Endothelial cell of umbilical vein (primary cell): ENCODE measurements around the gene RWDD4. TPM values are rescaled to one million over a fixed set of nuclear protein-coding genes. Genes with fewer than 3 reads are reported as not detected.

Experiments
- BruUV-seq: library from RNA; stranded (reverse); fragments of 400-500 nt; replicated peaks from 2 replicates; lab custom pipeline; 2021; lab: Mats Ljungman, UMichigan
- CTCF ChIA-PET: fragments of 300-600, 350-600 bp; sonication (Branson Sonifier 250); formaldehyde crosslinking; loops from one replicate; lab custom pipeline; 2021; ENCODE audit warnings: antibody characterized with exemption, inconsistent platforms; lab: Charles Lee
- POLR2A ChIA-PET: fragments of 300-600, 350-600 bp; sonication (Branson Sonifier 250); formaldehyde crosslinking; loops from one replicate; lab custom pipeline; 2021; ENCODE audit warnings: antibody characterized with exemption, inconsistent platforms; lab: Charles Lee
- DNase-seq: peaks from one replicate; pipeline ENCODE4 v3.0.0-alpha.2; 2011; ENCODE audit warnings: low read depth, low spot score
- FAIRE-seq: peaks from 2 replicates; lab custom pipeline; 2011; peaks lifted over from hg19 to GRCh38; lab: Jason Lieb, UNC
- H2AFZ ChIP-seq: 2 replicates; pipeline ENCODE4 v1.6.0; 2012; ENCODE audit warnings: low read depth, low read length, control low read depth, inconsistent platforms
- H3K27ac ChIP-seq: 2 replicates; pipeline ENCODE4 v1.5.1; 2011; ENCODE audit warnings: low read depth, mild to moderate bottlenecking, control low read depth, low read length, moderate library complexity; ENCODE audit not compliant: insufficient read depth
- H3K27me3 ChIP-seq, 2 experiments: 2 replicates each; pipeline versions ENCODE4 v1.6.0 to v1.6.1; 2011; ENCODE audit warnings: low read length in 2 of 2, mixed read lengths in 1 of 2; ENCODE audit not compliant: control insufficient read depth in 2 of 2, insufficient read depth in 2 of 2
- H3K36me3 ChIP-seq, 2 experiments: 2 replicates in 1 of 2; 3 replicates in 1 of 2; pipeline ENCODE4 v1.5.1; 2011; ENCODE audit warnings: low read length in 2 of 2, mild to moderate bottlenecking in 1 of 2, moderate library complexity in 1 of 2; ENCODE audit not compliant: control insufficient read depth in 2 of 2, insufficient read depth in 2 of 2; ENCODE audit errors: extremely low read depth in 1 of 2
- H3K4me1 ChIP-seq: 3 replicates; pipeline ENCODE4 v1.5.1; 2011; ENCODE audit warnings: mild to moderate bottlenecking, low read length; ENCODE audit not compliant: control insufficient read depth, insufficient read depth; ENCODE audit errors: extremely low read depth
- H3K4me2 ChIP-seq: 2 replicates; pipeline ENCODE4 v1.6.1; 2011; ENCODE audit warnings: low read length, control low read depth, mixed read lengths; ENCODE audit not compliant: insufficient read depth
- H3K4me3 ChIP-seq, 3 experiments: fragments of 200-600 bp in 1 of 3; sonication (generic), shearing (Covaris generic) in 1 of 3; replicated peaks in 1 of 3; 2 replicates each; pipeline ENCODE4 v1.5.1; 2011 to 2016; ENCODE audit warnings: control low read depth in 3 of 3, low read length in 3 of 3, mild to moderate bottlenecking in 2 of 3, inconsistent platforms in 1 of 3, low read depth in 1 of 3, moderate library complexity in 1 of 3; ENCODE audit not compliant: insufficient read depth in 1 of 3
- H3K79me2 ChIP-seq: 2 replicates; pipeline ENCODE4 v1.6.0; 2012; ENCODE audit warnings: low read length, inconsistent platforms; ENCODE audit not compliant: control insufficient read depth, insufficient read depth
- H3K9ac ChIP-seq: replicated peaks from 2 replicates; pipeline ENCODE3; 2011; ENCODE audit warnings: low read length, control low read depth; ENCODE audit not compliant: insufficient read depth; ENCODE audit errors: extremely low read depth
- H3K9me1 ChIP-seq: replicated peaks from 3 replicates; pipeline ENCODE4 v1.6.0; 2011; ENCODE audit warnings: mild to moderate bottlenecking, low read length; ENCODE audit not compliant: control insufficient read depth, insufficient read depth; ENCODE audit errors: extremely low read depth
- H3K9me3 ChIP-seq: replicated peaks from 2 replicates; pipeline ENCODE4 v1.5.1; 2012; ENCODE audit warnings: low read length, inconsistent platforms; ENCODE audit not compliant: control insufficient read depth, insufficient read depth
- H4K20me1 ChIP-seq: replicated peaks from 2 replicates; pipeline ENCODE3; 2011; ENCODE audit warnings: mild to moderate bottlenecking, low read length; ENCODE audit not compliant: control insufficient read depth, insufficient read depth; ENCODE audit errors: extremely low read depth
- CTCF ChIP-seq, 2 donors: IDR thresholded peaks; 1 replicate in 1 of 2; 2 replicates in 1 of 2; pipeline ENCODE4 v1.5.1; 2011; ENCODE audit warnings: low read length in 2 of 2, mild to moderate bottlenecking in 2 of 2, moderate library complexity in 2 of 2, control low read depth in 1 of 2, inconsistent platforms in 1 of 2, low read depth in 1 of 2; ENCODE audit not compliant: insufficient read depth in 1 of 2; ENCODE audit errors: extremely low read depth in 1 of 2
- EZH2 ChIP-seq: IDR thresholded peaks from 2 replicates; pipeline ENCODE4 v1.6.1; 2012; ENCODE audit warnings: borderline replicate concordance, low read depth, mild to moderate bottlenecking, moderate library complexity, low read length, inconsistent platforms; ENCODE audit not compliant: severe bottlenecking
- FOS ChIP-seq: IDR thresholded peaks from 2 replicates; pipeline ENCODE4 v1.6.1; 2011; ENCODE audit warnings: mild to moderate bottlenecking, low read length, moderate library complexity, borderline replicate concordance; ENCODE audit not compliant: insufficient read depth
- GATA2 ChIP-seq: IDR thresholded peaks from 2 replicates; pipeline ENCODE4 v1.7.0; 2011; ENCODE audit warnings: low read depth, mild to moderate bottlenecking, moderate library complexity, mixed read lengths, low read length; ENCODE audit not compliant: insufficient read length, insufficient read depth
- JUN ChIP-seq: IDR thresholded peaks from 2 replicates; pipeline ENCODE4 v1.6.1; 2011; ENCODE audit warnings: borderline replicate concordance, low read depth; ENCODE audit not compliant: insufficient read length, insufficient read depth
- MAX ChIP-seq: IDR thresholded peaks from 2 replicates; pipeline ENCODE4 v1.6.1; 2011; ENCODE audit not compliant: insufficient read depth, insufficient read length
- MYC ChIP-seq: IDR thresholded peaks from one replicate; pipeline ENCODE4 v1.6.1; 2011; ENCODE audit warnings: mild to moderate bottlenecking, low read depth, low read length
- dilution Hi-C: fragments of 300-500 bp; cut with MboI; formaldehyde crosslinking; loops from one replicate; pipeline ENCODE4 v1.15.0; 2019; ENCODE audit warnings: low sequenced_read_pairs; ENCODE audit not compliant: extremely low pct_ligation_motif_present
- intact Hi-C: fragments of 100-400 bp; cut with micrococcal nuclease; formaldehyde crosslinking; loops from one replicate; pipeline ENCODE4 v1.10.0; 2022
- polyA plus RNA-seq, 4 experiments: library from polyadenylated mRNA; depleted of rRNA in 3 of 4; stranded (reverse) in 3 of 4; unstranded in 1 of 4; fragments of >200 nt; gene quantifications; 2 replicates each; pipeline versions ENCODE4 v1.2.1 to v1.2.3, GENCODE V29; 2011 to 2012; ENCODE audit warnings: missing spikeins in 1 of 4
- total RNA-seq: library from RNA; stranded (reverse); gene quantifications from 2 replicates; pipeline ENCODE4 v1.2.3, GENCODE V29; 2021

Gene RWDD4
- total and polyA plus RNA-seq, 2 donors (not counting 3 experiments of a cell fraction or from before 2014, with no cell fraction given): 4.9 to 16.6 TPM

- DNase-seq (no peak), FAIRE-seq (no peak)
- H3K9ac ChIP-seq: no peak overlapping the region
- H2AFZ ChIP-seq: no peak overlapping the region
- H3K79me2 ChIP-seq: no peaks in the 10 kb centered on the region
- H3K27ac ChIP-seq: no peak overlapping the region
- no peaks in the 10 kb centered on the region for H3K9me1 ChIP-seq
- H3K4me3 ChIP-seq: no peak overlapping the region
- no peaks in the 10 kb centered on the region for H4K20me1 ChIP-seq
- no peaks in the 10 kb centered on the region for H3K9me3 ChIP-seq
- TF ChIP-seq FOS (no peak), MYC (no peak), EZH2 (no peak), JUN (no peak), GATA2 (no peak), MAX (no peak), CTCF (IDR thresholded peaks at IDR 0.05; ENCODE audit: extremely low read depth in 1 of 2, insufficient read depth in 1 of 2, low read depth in 1 of 2, low read length in 2 of 2) (no peak)
- H3K4me1 ChIP-seq: no peaks in the 10 kb centered on the region
- H3K4me2 ChIP-seq: no peak overlapping the region
- BruUV-seq: no TSS peak
- dilution Hi-C loops: no loop called here
- intact Hi-C loops: no loop called here
- no peaks in the 10 kb centered on the region for H3K27me3 ChIP-seq
- peaks cover 3 to 18% of the 10 kb centered on the region in 2 experiments for H3K36me3 ChIP-seq
- POLR2A ChIA-PET: no interaction called here
- CTCF ChIA-PET: no interaction called here
These were observed 16.6 kb upstream of the RWDD4 start for GRCh38 chr4:183675625-183676024.
